ENCODE measurements around the gene TOP3A. TPM values are rescaled to one million over a fixed set of nuclear protein-coding genes. Genes with fewer than 3 reads are reported as not detected.

Gene TOP3A
- total and polyA plus RNA-seq, 2 experiments from 2014 or later, result 21.7 to 76.7 TPM

- TF ChIP-seq REST (IDR thresholded peaks at IDR 0.05; ENCODE audit: unreplicated experiment) (no peak), JUNB (IDR thresholded peaks at IDR 0.05; ENCODE audit: unreplicated experiment) (no peak), NANOG (IDR thresholded peaks at IDR 0.05; ENCODE audit: borderline replicate concordance) (no peak), ZNF462 (CRISPR knock-in tag; IDR thresholded peaks at IDR 0.05) (no peak), CREB1 (CRISPR knock-in tag; IDR thresholded peaks at IDR 0.05; ENCODE audit: low read depth) (no peak), ZNF114 (CRISPR knock-in tag; IDR thresholded peaks at IDR 0.05) (no peak)
- Histone ChIP-seq H3F3A (replicated peaks; ENCODE audit: low read depth) (0 out of 2 replicates have a peak, but pooled peaks cover 4% of the 10 kb centered on the region), H3K9me2 (ENCODE audit: insufficient read depth) (no peaks in the 10 kb centered on the region), H3K4me1 (ENCODE audit: insufficient read depth) (no peaks in the 10 kb centered on the region), H2AFZ (no peak overlapping the region), H3K27ac (ENCODE audit: low read depth) (no peak overlapping the region), H3K4me3 (no peak overlapping the region), H3K4me2 (no peak overlapping the region), H3K27me3 (ENCODE audit: insufficient read depth) (no peaks in the 10 kb centered on the region), H3K36me3 (ENCODE audit: insufficient read depth) (peaks cover 50% of the 10 kb centered on the region), H3K79me2 (replicated peaks; ENCODE audit: insufficient read depth) (no peaks in the 10 kb centered on the region), H4K20me1 (replicated peaks; ENCODE audit: insufficient read depth) (peaks cover 12% of the 10 kb centered on the region)
- Mint-ChIP-seq H3K9me3 (no peaks in the 10 kb centered on the region), H3K36me3 (ENCODE audit: low read depth) (peaks cover 84% of the 10 kb centered on the region), H3K27me3 (ENCODE audit: insufficient read depth, low read depth, poor library complexity) (peaks cover 3% of the 10 kb centered on the region), H3K4me1 (no peaks in the 10 kb centered on the region), H3K27ac (no peak overlapping the region), H3K4me3 (no peak overlapping the region)
- ATAC-seq, result no peak
- DNase-seq (ENCODE audit: low spot score), result no peak
These were observed 33.9 kb downstream of the TOP3A start for GRCh38 chr17:18280766-18281371.

All from GM23338 (cell line).